DMS153 treated with DMSO at 0.1 percent for 48 hours (cell line): ENCODE data around the gene MSH3.
"Not testable (repeated sequence)": the region's sequence is repeated elsewhere in the genome, so short reads cannot be mapped to it uniquely, and the experiment has no call there.

Experiments used
- DNase-seq: peaks from one replicate; lab custom pipeline; 2025; ENCODE audit not compliant: unreplicated experiment; lab: John Stamatoyannopoulos, UW

MSH3 gene

GRCh38 chr5:80789319-80790016, 135.0 kb downstream of the MSH3 start:
- DNase-seq: not testable (repeated sequence)

- DNase-seq: no peak
Measured at GRCh38 chr5:80790698-80791097, 136.2 kb downstream of the MSH3 start.

- no peak for DNase-seq
Measured at GRCh38 chr5:80793354-80793753, 138.9 kb downstream of the MSH3 start.

- DNase-seq: no peak
Measured at GRCh38 chr5:80796846-80797245, 142.4 kb downstream of the MSH3 start.

GRCh38 chr5:80797428-80798024, 143.1 kb downstream of the MSH3 start:
- DNase-seq: no peak

- DNase-seq: no peak
Measured at GRCh38 chr5:80798166-80798565, 143.7 kb downstream of the MSH3 start.

- no peak for DNase-seq
Measured at GRCh38 chr5:80798633-80799032, 144.2 kb downstream of the MSH3 start.

GRCh38 chr5:80799041-80799440, 144.6 kb downstream of the MSH3 start:
- no peak for DNase-seq

- DNase-seq: no peak
Measured at GRCh38 chr5:80799573-80799972, 145.1 kb downstream of the MSH3 start.

GRCh38 chr5:80804332-80804731, 149.9 kb downstream of the MSH3 start:
- DNase-seq: no peak

- no peak for DNase-seq
Measured at GRCh38 chr5:80805038-80805437, 150.6 kb downstream of the MSH3 start.

- DNase-seq: no peak
Measured at GRCh38 chr5:80806929-80807328, 152.5 kb downstream of the MSH3 start.

GRCh38 chr5:80809451-80809850, 155.0 kb downstream of the MSH3 start:
- DNase-seq: no peak

GRCh38 chr5:80810425-80810824, 156.0 kb downstream of the MSH3 start:
- no peak for DNase-seq

GRCh38 chr5:80816590-80816989, 162.1 kb downstream of the MSH3 start:
- DNase-seq: no peak

GRCh38 chr5:80820685-80821084, 166.2 kb downstream of the MSH3 start:
- no peak for DNase-seq

GRCh38 chr5:80822640-80823039, 168.2 kb downstream of the MSH3 start:
- DNase-seq: no peak

GRCh38 chr5:80824159-80824558, 169.7 kb downstream of the MSH3 start:
- not testable (repeated sequence) for DNase-seq

GRCh38 chr5:80825786-80826460, 171.5 kb downstream of the MSH3 start:
- DNase-seq: no peak

GRCh38 chr5:80834710-80835109, 180.3 kb downstream of the MSH3 start:
- no peak for DNase-seq

- DNase-seq: no peak
Measured at GRCh38 chr5:80835128-80835527, 180.7 kb downstream of the MSH3 start.

GRCh38 chr5:80837679-80838078, 183.2 kb downstream of the MSH3 start:
- no peak for DNase-seq
